Spinal cord (tissue), 10 donors: ENCODE data around the gene GRXCR2. TPM values are rescaled to one million over a fixed set of nuclear protein-coding genes. Genes with fewer than 3 reads are reported as not detected.

Experiments used
- DNase-seq, 6 donors: peaks; one replicate each; pipeline versions ENCODE4 v3.0.0 to v3.0.0-alpha.2; 2013 to 2015; ENCODE audit warnings: low spot score in 6 of 6, low read depth in 4 of 6
- H3K27ac ChIP-seq: one replicate; pipeline ENCODE4 v1.5.1; 2013; ENCODE audit warnings: low read depth, low read length, control low read depth
- H3K27me3 ChIP-seq: one replicate; pipeline ENCODE4 v1.6.1; 2013; ENCODE audit warnings: low read length; ENCODE audit not compliant: control insufficient read depth, insufficient read depth
- H3K36me3 ChIP-seq: one replicate; pipeline ENCODE4 v1.6.1; 2013; ENCODE audit warnings: low read length; ENCODE audit not compliant: control insufficient read depth, insufficient read depth
- H3K4me1 ChIP-seq: one replicate; pipeline ENCODE4 v1.6.1; 2013; ENCODE audit warnings: low read length; ENCODE audit not compliant: control insufficient read depth, insufficient read depth
- H3K4me3 ChIP-seq: one replicate; pipeline ENCODE4 v1.5.1; 2013; ENCODE audit warnings: low read depth, low read length, control low read depth
- H3K9me3 ChIP-seq: one replicate; pipeline ENCODE4 v1.6.1; 2013; ENCODE audit warnings: low read length; ENCODE audit not compliant: control insufficient read depth, insufficient read depth
- WGBS: methylation state at CpG from one replicate; pipeline ENCODE4 v1.1.5; 2013; ENCODE audit warnings: missing lambda C conversion rate; ENCODE audit not compliant: insufficient coverage; 5-methylcytosine and 5-hydroxymethylcytosine counted together
- long read RNA-seq, 4 donors: transcript quantifications; one replicate each; lab custom pipeline, GENCODE V29; 2026
- polyA plus RNA-seq, 2 donors: library from polyadenylated mRNA; unstranded; fragments of 120-200 nt; gene quantifications; one replicate each; pipeline ENCODE4 v1.2.1, GENCODE V29; 2013; ENCODE audit not compliant: insufficient read length in 2 of 2
- total RNA-seq, 2 donors: library from RNA; depleted of rRNA in 1 of 2; stranded (reverse); fragments of 120-200 nt in 1 of 2; fragments of >200 nt in 1 of 2; gene quantifications; one replicate each; pipeline versions ENCODE4 v1.2.3 to v1.2.4, GENCODE V29; 2013 to 2014
- donor health status: healthy.

The GRXCR2 gene
- total RNA-seq: not detected
- not detected for polyA plus RNA-seq
- long read RNA-seq, donor 1: 0 reads
- long read RNA-seq, donor 2: 0 reads
- long read RNA-seq, donor 3: 0 reads
- long read RNA-seq, donor 4: 0 reads

GRCh38 chr5:145872914-145873313, at the start of gene GRXCR2:
Gene GRXCR2, minus strand, starts transcription at chr5:145873014. Its CDS starts 46 bp downstream, at chr5:145872968.
- WGBS: no CpG with 5 or more reads among the region's 3 CpGs

GRCh38 chr5:145922059-145922458, 49.2 kb upstream of the GRXCR2 start:
- Histone ChIP-seq H3K27me3 (no peaks in the 10 kb centered on the region), H3K36me3 (no peaks in the 10 kb centered on the region), H3K4me1 (no peaks in the 10 kb centered on the region), H3K4me3 (no peak overlapping the region), H3K27ac (no peak overlapping the region), H3K9me3 (no peaks in the 10 kb centered on the region)
- WGBS: 60% methylated on average over 1 of the region's 2 CpGs
- DNase-seq: no peak

More at GRCh38 chr5:145872914-145873313, at the start of gene GRXCR2:
- Histone ChIP-seq H3K4me3 (no peak within 1 kb of the TSS), H3K27me3 (no peaks in the 10 kb centered on the region), H3K36me3 (no peaks in the 10 kb centered on the region), H3K27ac (no peak within 1 kb of the TSS), H3K4me1 (no peaks in the 10 kb centered on the region), H3K9me3 (no peaks in the 10 kb centered on the region)
- no peak for DNase-seq

- no CpG with 5 or more reads among the region's 2 CpGs for WGBS
- H3K4me1 ChIP-seq: no peaks in the 10 kb centered on the region
- no peak overlapping the region for H3K27ac ChIP-seq
These were observed 48.4 kb upstream of the GRXCR2 start for GRCh38 chr5:145921211-145921610.

GRCh38 chr5:145920542-145921210, 47.9 kb upstream of the GRXCR2 start:
- 80% methylated on average over 1 of the region's 1 CpG for WGBS

More at GRCh38 chr5:145921211-145921610, 48.4 kb upstream of the GRXCR2 start:
- no peaks in the 10 kb centered on the region for H3K27me3 ChIP-seq
- no peaks in the 10 kb centered on the region for H3K9me3 ChIP-seq
- H3K36me3 ChIP-seq: no peaks in the 10 kb centered on the region
- DNase-seq: no peak
- H3K4me3 ChIP-seq: no peak overlapping the region

GRCh38 chr5:145919413-145919812, 46.6 kb upstream of the GRXCR2 start:
- Histone ChIP-seq H3K27me3 (no peaks in the 10 kb centered on the region), H3K36me3 (no peaks in the 10 kb centered on the region), H3K27ac (no peak overlapping the region), H3K9me3 (no peaks in the 10 kb centered on the region), H3K4me1 (no peaks in the 10 kb centered on the region), H3K4me3 (no peak overlapping the region)
- 73% methylated on average over 6 of the region's 6 CpGs for WGBS
- DNase-seq: no peak

More at GRCh38 chr5:145920542-145921210, 47.9 kb upstream of the GRXCR2 start:
- no peak for DNase-seq
- H3K36me3 ChIP-seq: no peaks in the 10 kb centered on the region
- no peaks in the 10 kb centered on the region for H3K27me3 ChIP-seq
- no peaks in the 10 kb centered on the region for H3K4me1 ChIP-seq
- H3K4me3 ChIP-seq: no peak overlapping the region
- H3K9me3 ChIP-seq: no peaks in the 10 kb centered on the region
- H3K27ac ChIP-seq: no peak overlapping the region

- DNase-seq: no peak
- H3K4me3 ChIP-seq: no peak overlapping the region
- H3K27ac ChIP-seq: no peak overlapping the region
- H3K36me3 ChIP-seq: no peaks in the 10 kb centered on the region
- H3K4me1 ChIP-seq: no peaks in the 10 kb centered on the region
- no peaks in the 10 kb centered on the region for H3K9me3 ChIP-seq
- WGBS: 80% methylated on average over 1 of the region's 2 CpGs
- H3K27me3 ChIP-seq: no peaks in the 10 kb centered on the region
These were observed 45.6 kb upstream of the GRXCR2 start for GRCh38 chr5:145918397-145918796.

- Histone ChIP-seq H3K4me3 (no peak overlapping the region), H3K36me3 (no peaks in the 10 kb centered on the region), H3K27ac (no peak overlapping the region), H3K27me3 (no peaks in the 10 kb centered on the region), H3K9me3 (no peaks in the 10 kb centered on the region), H3K4me1 (no peaks in the 10 kb centered on the region)
- no peak for DNase-seq
These were observed 44.5 kb upstream of the GRXCR2 start for GRCh38 chr5:145917288-145917687.

- no peak overlapping the region for H3K27ac ChIP-seq
- DNase-seq: no peak
- no peaks in the 10 kb centered on the region for H3K4me1 ChIP-seq
- H3K9me3 ChIP-seq: no peaks in the 10 kb centered on the region
- H3K36me3 ChIP-seq: no peaks in the 10 kb centered on the region
- H3K4me3 ChIP-seq: no peak overlapping the region
- WGBS: 46% methylated on average over 7 of the region's 7 CpGs
- H3K27me3 ChIP-seq: no peaks in the 10 kb centered on the region
These were observed 43.3 kb upstream of the GRXCR2 start for GRCh38 chr5:145915970-145916638.

GRCh38 chr5:145913701-145914100, 40.9 kb upstream of the GRXCR2 start:
- no peaks in the 10 kb centered on the region for H3K27me3 ChIP-seq

GRCh38 chr5:145912594-145912993, 39.8 kb upstream of the GRXCR2 start:
- Histone ChIP-seq H3K36me3 (no peaks in the 10 kb centered on the region), H3K9me3 (no peaks in the 10 kb centered on the region), H3K4me3 (no peak overlapping the region), H3K27ac (no peak overlapping the region), H3K27me3 (no peaks in the 10 kb centered on the region), H3K4me1 (no peaks in the 10 kb centered on the region)
- no peak for DNase-seq
- 88% methylated on average over 3 of the region's 5 CpGs for WGBS

More at GRCh38 chr5:145913701-145914100, 40.9 kb upstream of the GRXCR2 start:
- WGBS: 100% methylated on average over 1 of the region's 7 CpGs
- Histone ChIP-seq H3K9me3 (no peaks in the 10 kb centered on the region), H3K4me3 (no peak overlapping the region), H3K4me1 (no peaks in the 10 kb centered on the region), H3K27ac (no peak overlapping the region), H3K36me3 (no peaks in the 10 kb centered on the region)
- DNase-seq: no peak
